GM23338 (cell line): ENCODE results near the gene REXO5.

ENCODE experiments used
- CREB1 ChIP-seq: fragments of 250-450 bp; sonication (Bioruptor Pico); IDR thresholded peaks from 2 replicates; pipeline ENCODE4 v1.5.0; 2020; ENCODE audit warnings: low read depth, mild to moderate bottlenecking, moderate library complexity
- EZH2 ChIP-seq: fragments of 200-600 bp; sonication (generic); IDR thresholded peaks from one replicate; pipeline ENCODE4 v1.8.0; 2017; ENCODE audit warnings: antibody characterized with exemption, mild to moderate bottlenecking, low read depth; ENCODE audit not compliant: unreplicated experiment
- EZH2phosphoT487 ChIP-seq: fragments of 200-600 bp; sonication (generic); IDR thresholded peaks from one replicate; pipeline ENCODE4 v1.8.1; 2018; ENCODE audit warnings: antibody characterized with exemption; ENCODE audit not compliant: unreplicated experiment
- POLR2AphosphoS5 ChIP-seq: IDR thresholded peaks from 2 replicates; pipeline ENCODE4 v1.6.1; 2016; ENCODE audit warnings: antibody characterized with exemption, low read depth
- TF ChIP-seq, protein P1 (sequence below), 2 experiments: fragments of 200-600 bp in 1 of 2; sonication (generic) in 1 of 2; conservative IDR thresholded peaks; 2 replicates each; pipeline versions ENCODE4 v1.5.1 to v1.6.1; 2016 to 2017; ENCODE audit warnings: antibody characterized with exemption in 2 of 2, low read depth in 2 of 2, mild to moderate bottlenecking in 2 of 2, moderate library complexity in 1 of 2

DNA sequence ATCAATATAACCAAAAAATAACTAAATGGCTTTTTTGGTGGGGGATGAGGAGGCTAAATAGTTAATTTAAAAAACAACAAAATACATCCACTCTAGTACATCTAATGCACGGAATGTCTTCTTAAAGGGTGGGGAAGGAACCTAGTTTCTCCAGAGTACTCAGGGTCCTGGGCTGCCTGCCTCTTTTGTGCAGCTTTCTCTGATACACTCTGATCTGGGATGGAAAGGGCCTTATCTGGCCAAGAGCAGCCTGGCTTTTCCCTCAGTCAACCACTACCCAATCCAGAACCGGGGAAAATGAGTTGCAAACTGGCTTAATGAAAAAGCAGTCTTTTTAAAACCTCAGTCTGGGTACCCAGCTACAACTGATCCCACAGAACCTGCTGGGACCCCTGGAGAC lies 51.0 kb downstream of the REXO5 start:
- TF ChIP-seq POLR2AphosphoS5 (no peak), EZH2 (no peak), CREB1 (CRISPR knock-in tag) (no peak), EZH2phosphoT487 (no peak)
- TF ChIP-seq, protein P1, sequence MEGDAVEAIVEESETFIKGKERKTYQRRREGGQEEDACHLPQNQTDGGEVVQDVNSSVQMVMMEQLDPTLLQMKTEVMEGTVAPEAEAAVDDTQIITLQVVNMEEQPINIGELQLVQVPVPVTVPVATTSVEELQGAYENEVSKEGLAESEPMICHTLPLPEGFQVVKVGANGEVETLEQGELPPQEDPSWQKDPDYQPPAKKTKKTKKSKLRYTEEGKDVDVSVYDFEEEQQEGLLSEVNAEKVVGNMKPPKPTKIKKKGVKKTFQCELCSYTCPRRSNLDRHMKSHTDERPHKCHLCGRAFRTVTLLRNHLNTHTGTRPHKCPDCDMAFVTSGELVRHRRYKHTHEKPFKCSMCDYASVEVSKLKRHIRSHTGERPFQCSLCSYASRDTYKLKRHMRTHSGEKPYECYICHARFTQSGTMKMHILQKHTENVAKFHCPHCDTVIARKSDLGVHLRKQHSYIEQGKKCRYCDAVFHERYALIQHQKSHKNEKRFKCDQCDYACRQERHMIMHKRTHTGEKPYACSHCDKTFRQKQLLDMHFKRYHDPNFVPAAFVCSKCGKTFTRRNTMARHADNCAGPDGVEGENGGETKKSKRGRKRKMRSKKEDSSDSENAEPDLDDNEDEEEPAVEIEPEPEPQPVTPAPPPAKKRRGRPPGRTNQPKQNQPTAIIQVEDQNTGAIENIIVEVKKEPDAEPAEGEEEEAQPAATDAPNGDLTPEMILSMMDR (conservative IDR thresholded peaks at IDR 0.05; ENCODE audit: low read depth in 2 of 2), result no peak
